Keratinocyte (primary cell): Measurements from ENCODE around the gene ASS1. TPM values are rescaled to one million over a fixed set of nuclear protein-coding genes. Genes with fewer than 3 reads are reported as not detected.

Source experiments
- DNase-seq: peaks from one replicate; pipeline ENCODE4 v3.0.0-alpha.2; 2011; ENCODE audit warnings: low read depth, missing footprints, low spot score
- FAIRE-seq: peaks from 2 replicates; lab custom pipeline; 2011; peaks lifted over from hg19 to GRCh38; lab: Jason Lieb, UNC
- H2AFZ ChIP-seq: 2 replicates; pipeline ENCODE4 v1.6.0; 2012; ENCODE audit warnings: low read length, control low read depth, inconsistent platforms; ENCODE audit not compliant: control insufficient read depth
- H3K27ac ChIP-seq: 2 replicates; pipeline ENCODE4 v1.5.1; 2011; ENCODE audit warnings: low read length; ENCODE audit not compliant: control insufficient read depth, insufficient read depth
- H3K27me3 ChIP-seq: 3 replicates; pipeline ENCODE4 v1.6.0; 2011; ENCODE audit warnings: low read length; ENCODE audit not compliant: control insufficient read depth, insufficient read depth; ENCODE audit errors: extremely low read depth
- H3K36me3 ChIP-seq, 2 experiments: 2 replicates in 1 of 2; 3 replicates in 1 of 2; pipeline ENCODE4 v1.5.1; 2011; ENCODE audit warnings: low read length in 2 of 2, mild to moderate bottlenecking in 1 of 2; ENCODE audit not compliant: control insufficient read depth in 2 of 2, insufficient read depth in 2 of 2; ENCODE audit errors: extremely low read depth in 1 of 2
- H3K4me1 ChIP-seq: 3 replicates; pipeline ENCODE4 v1.5.1; 2011; ENCODE audit warnings: low read length; ENCODE audit not compliant: control insufficient read depth, insufficient read depth; ENCODE audit errors: extremely low read depth
- H3K4me2 ChIP-seq: 3 replicates; pipeline ENCODE4 v1.6.0; 2011; ENCODE audit warnings: low read depth, low read length; ENCODE audit not compliant: control insufficient read depth, insufficient read depth; ENCODE audit errors: extremely low read depth
- H3K4me3 ChIP-seq, 3 experiments: fragments of 200-600 bp in 1 of 3; sonication (generic) in 1 of 3; 2 replicates in 2 of 3; 3 replicates in 1 of 3; pipeline ENCODE4 v1.5.1; 2011 to 2016; ENCODE audit warnings: low read length in 3 of 3, mild to moderate bottlenecking in 3 of 3, control low read depth in 2 of 3, inconsistent platforms in 1 of 3, low read depth in 1 of 3, mixed read lengths in 1 of 3, mixed run types in 1 of 3, moderate library complexity in 1 of 3; ENCODE audit not compliant: control insufficient read depth in 2 of 3, insufficient read depth in 2 of 3; ENCODE audit errors: extremely low read depth in 1 of 3
- H3K79me2 ChIP-seq: 2 replicates; pipeline ENCODE4 v1.6.0; 2012; ENCODE audit warnings: low read length; ENCODE audit not compliant: control insufficient read depth, insufficient read depth
- H3K9ac ChIP-seq: 3 replicates; pipeline ENCODE4 v1.6.0; 2011; ENCODE audit warnings: low read length; ENCODE audit not compliant: control insufficient read depth, insufficient read depth; ENCODE audit errors: extremely low read depth
- H3K9me1 ChIP-seq: 3 replicates; pipeline ENCODE4 v1.6.0; 2011; ENCODE audit warnings: low read length; ENCODE audit not compliant: control insufficient read depth, insufficient read depth; ENCODE audit errors: extremely low read depth
- H3K9me3 ChIP-seq: 2 replicates; pipeline ENCODE4 v1.5.1; 2012; ENCODE audit warnings: low read depth, low read length; ENCODE audit not compliant: control insufficient read depth
- H4K20me1 ChIP-seq: 3 replicates; pipeline ENCODE4 v1.6.0; 2011; ENCODE audit warnings: low read length; ENCODE audit not compliant: control insufficient read depth, insufficient read depth; ENCODE audit errors: extremely low read depth
- CTCF ChIP-seq, 3 experiments: IDR thresholded peaks in 1 of 3; conservative IDR thresholded peaks in 1 of 3; optimal IDR thresholded peaks in 1 of 3; 2 replicates in 2 of 3; 3 replicates in 1 of 3; pipeline versions ENCODE3 to v1.5.1; 2011; ENCODE audit warnings: low read length in 3 of 3, mild to moderate bottlenecking in 3 of 3, moderate library complexity in 2 of 3, control low read depth in 1 of 3, inconsistent platforms in 1 of 3; ENCODE audit not compliant: insufficient read depth in 2 of 3; ENCODE audit errors: extremely low read depth in 1 of 3
- EZH2 ChIP-seq: IDR thresholded peaks from one replicate; pipeline ENCODE4 v1.6.1; 2012; ENCODE audit warnings: inconsistent platforms, mild to moderate bottlenecking, low read length, moderate library complexity
- dilution Hi-C: fragments of 300-500 bp; cut with MboI; formaldehyde crosslinking; loops from one replicate; pipeline ENCODE4 v1.7.0; 2020; ENCODE audit warnings: low sequenced_read_pairs; ENCODE audit not compliant: extremely low pct_ligation_motif_present
- polyA plus RNA-seq, 5 experiments: library from polyadenylated mRNA; depleted of rRNA in 3 of 5; stranded (reverse) in 3 of 5; stranded (forward) in 1 of 5; unstranded in 1 of 5; fragments of >200 nt; gene quantifications; 1 replicate in 1 of 5; 2 replicates in 3 of 5; 3 replicates in 1 of 5; pipeline versions ENCODE4 v1.2.1 to v1.2.3, GENCODE V29; 2011 to 2012; ENCODE audit warnings: missing spikeins in 2 of 5, low read depth in 1 of 5, low replicate concordance in 1 of 5

Gene ASS1
- polyA plus RNA-seq, 1 donor (not counting 4 experiments of a cell fraction or from before 2014, with no cell fraction given), result 52.4 TPM

GRCh38 chr9:130418776-130419175, 26.0 kb upstream of the ASS1 start:
- H2AFZ ChIP-seq, result no peak overlapping the region
- no peak overlapping the region for H3K27ac ChIP-seq
- FAIRE-seq (no peak), DNase-seq (no peak)
- H3K36me3 ChIP-seq, result no peaks in the 10 kb centered on the region
- no peak overlapping the region for H3K9ac ChIP-seq
- dilution Hi-C loops, result no loop called here
- TF ChIP-seq EZH2 (no peak), CTCF (optimal IDR thresholded peaks at IDR 0.05 in 1 of 3, IDR thresholded peaks at IDR 0.05 in 1 of 3, conservative IDR thresholded peaks at IDR 0.05 in 1 of 3; ENCODE audit: extremely low read depth in 1 of 3, insufficient read depth in 2 of 3, low read length in 3 of 3) (no peak)
- no peaks in the 10 kb centered on the region for H3K9me1 ChIP-seq
- H3K9me3 ChIP-seq, result no peaks in the 10 kb centered on the region
- H3K4me2 ChIP-seq, result no peak overlapping the region
- peaks cover 26% of the 10 kb centered on the region for H3K27me3 ChIP-seq
- no peaks in the 10 kb centered on the region for H4K20me1 ChIP-seq
- no peak overlapping the region for H3K4me3 ChIP-seq
- H3K4me1 ChIP-seq, result no peaks in the 10 kb centered on the region
- H3K79me2 ChIP-seq, result no peaks in the 10 kb centered on the region

DNA sequence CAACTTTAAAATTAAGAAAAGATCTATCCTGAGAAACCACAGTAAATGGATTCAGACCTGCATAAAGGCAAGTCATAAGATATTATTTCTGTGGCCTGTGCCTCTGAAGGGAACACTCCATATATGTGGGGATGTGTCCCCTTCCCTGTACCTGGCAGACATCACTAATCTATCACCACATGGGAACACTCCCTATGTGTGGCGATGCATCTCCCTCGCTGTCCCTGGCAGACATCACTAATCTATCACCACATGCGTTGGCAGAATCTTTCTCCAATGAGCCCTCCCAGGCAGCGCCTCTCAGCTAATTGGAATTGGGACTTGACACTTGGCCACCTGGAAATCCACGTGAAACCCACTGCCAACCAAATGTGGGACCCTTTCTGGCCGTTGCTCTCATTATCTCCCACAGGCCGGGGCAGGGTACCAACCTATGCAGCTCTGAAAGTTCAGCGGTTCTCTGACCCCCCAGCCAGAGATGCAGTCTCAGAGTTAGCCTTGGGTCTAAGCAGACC, 25.2 kb upstream of the ASS1 start:
- Histone ChIP-seq H3K4me3 (no peak overlapping the region), H3K4me1 (no peaks in the 10 kb centered on the region), H3K9me3 (no peaks in the 10 kb centered on the region), H3K36me3 (no peaks in the 10 kb centered on the region), H4K20me1 (no peaks in the 10 kb centered on the region), H3K79me2 (no peaks in the 10 kb centered on the region), H3K9me1 (no peaks in the 10 kb centered on the region), H3K27ac (no peak overlapping the region), H3K9ac (no peak overlapping the region), H3K4me2 (no peak overlapping the region), H3K27me3 (peaks cover 27% of the 10 kb centered on the region), H2AFZ (no peak overlapping the region)
- dilution Hi-C loops, result no loop called here
- no peak for FAIRE-seq
- no peak for TF ChIP-seq CTCF (optimal IDR thresholded peaks at IDR 0.05 in 1 of 3, IDR thresholded peaks at IDR 0.05 in 1 of 3, conservative IDR thresholded peaks at IDR 0.05 in 1 of 3; ENCODE audit: extremely low read depth in 1 of 3, insufficient read depth in 2 of 3, low read length in 3 of 3)
- no peak for TF ChIP-seq EZH2
- DNase-seq, result no peak
